Endometrial microvascular endothelial cells (primary cell): ENCODE data around the gene FBXL12. TPM values are rescaled to one million over a fixed set of nuclear protein-coding genes. Genes with fewer than 3 reads are reported as not detected.
"Not testable (repeated sequence)": the region's sequence is repeated elsewhere in the genome, so short reads cannot be mapped to it uniquely, and the experiment has no call there.

Experiments
- in situ Hi-C: cut with HindIII; loops from 2 replicates; pipeline ENCODE4 v1.10.0; 2017; ENCODE audit warnings: low sequenced_read_pairs, low pct_unique_long_range_greater_than_20kb; ENCODE audit errors: inconsistent ontology term
- total RNA-seq: library from RNA; depleted of rRNA; stranded (reverse); fragments of >200 nt; gene quantifications from one replicate; pipeline ENCODE4 v1.2.3, GENCODE V29; 2015; ENCODE audit errors: inconsistent ontology term

FBXL12 gene
- total RNA-seq, 1 donor from 2014 or later: 25.6 TPM

GRCh38 chr19:9799162-9799561, 19.7 kb downstream of the FBXL12 start:
- in situ Hi-C loops: no loop called here

GRCh38 chr19:9797871-9798270, 21.0 kb downstream of the FBXL12 start:
- in situ Hi-C loops: no loop called here

- in situ Hi-C loops: no loop called here
Measured at GRCh38 chr19:9796113-9796773, 22.6 kb downstream of the FBXL12 start.

GRCh38 chr19:9793071-9793591, 25.7 kb downstream of the FBXL12 start:
- in situ Hi-C loops: no loop called here

- in situ Hi-C loops: no loop called here
Measured at GRCh38 chr19:9792206-9793070, 26.4 kb downstream of the FBXL12 start.

- in situ Hi-C loops: no loop called here
Measured at GRCh38 chr19:9791552-9792205, 27.2 kb downstream of the FBXL12 start.

GRCh38 chr19:9791073-9791367, 27.9 kb downstream of the FBXL12 start:
- in situ Hi-C loops: not testable (repeated sequence)

GRCh38 chr19:9789579-9789978, 29.3 kb downstream of the FBXL12 start:
- in situ Hi-C loops: not testable (repeated sequence)

GRCh38 chr19:9789066-9789465, 29.8 kb downstream of the FBXL12 start:
- in situ Hi-C loops: no loop called here

- in situ Hi-C loops: not testable (repeated sequence)
Measured at GRCh38 chr19:9788604-9789003, 30.3 kb downstream of the FBXL12 start.

- in situ Hi-C loops: no loop called here
Measured at GRCh38 chr19:9786819-9787218, 32.1 kb downstream of the FBXL12 start.

- in situ Hi-C loops: no loop called here
Measured at GRCh38 chr19:9786342-9786741, 32.5 kb downstream of the FBXL12 start.

GRCh38 chr19:9785367-9786331, 33.2 kb downstream of the FBXL12 start:
- in situ Hi-C loops: no loop called here

GRCh38 chr19:9784163-9784496, 34.7 kb downstream of the FBXL12 start:
- in situ Hi-C loops: not testable (repeated sequence)

GRCh38 chr19:9782338-9782737, 36.5 kb downstream of the FBXL12 start:
- in situ Hi-C loops: no loop called here

- in situ Hi-C loops: no loop called here
Measured at GRCh38 chr19:9768175-9769112, 50.4 kb downstream of the FBXL12 start, which contains the start of gene ZNF846. Gene ZNF846 (minus strand): TSS chr19:9768738. CDS start chr19:9764950, 3,788 bp downstream.
